Renal cortex interstitium (tissue), 11 donors: ENCODE measurements around the gene LIMCH1. TPM values are rescaled to one million over a fixed set of nuclear protein-coding genes. Genes with fewer than 3 reads are reported as not detected.
"Not testable (repeated sequence)": the region's sequence is repeated elsewhere in the genome, so short reads cannot be mapped to it uniquely, and the experiment has no call there.

Experiments
- DNase-seq, 11 donors: peaks; one replicate each; pipeline ENCODE4 v3.0.0-alpha.2; 2013; ENCODE audit warnings: low read depth in 9 of 11, low spot score in 4 of 11; ENCODE audit errors: extremely low read depth in 1 of 11
- polyA plus RNA-seq, 3 donors: library from polyadenylated mRNA; unstranded; fragments of 120-200 nt; gene quantifications; one replicate each; pipeline ENCODE4 v1.2.1, GENCODE V29; 2013; ENCODE audit not compliant: insufficient read length in 3 of 3

LIMCH1 gene
- polyA plus RNA-seq, 3 donors, result 92.8 to 110 (median 108) TPM

DNA sequence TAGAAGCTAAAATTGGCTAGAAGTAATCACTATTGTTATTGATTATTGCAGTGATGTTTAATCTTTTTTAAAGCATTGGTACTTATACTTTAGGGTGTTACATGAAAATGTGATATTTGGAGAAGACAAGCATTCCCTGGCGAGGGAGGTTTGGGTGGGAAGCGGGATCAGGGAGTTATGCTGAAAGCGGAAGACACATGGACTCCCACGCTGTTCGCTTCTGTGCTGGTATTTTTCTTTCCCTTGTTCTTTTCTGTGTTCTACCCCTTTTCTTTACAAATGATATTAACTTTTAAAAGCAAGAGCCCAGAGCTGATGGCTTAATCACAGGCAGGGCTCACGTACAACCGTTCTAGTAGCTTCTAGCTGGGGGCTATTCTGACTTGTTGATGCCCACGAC, 148.9 kb downstream of the LIMCH1 start:
- no peak for DNase-seq

DNA sequence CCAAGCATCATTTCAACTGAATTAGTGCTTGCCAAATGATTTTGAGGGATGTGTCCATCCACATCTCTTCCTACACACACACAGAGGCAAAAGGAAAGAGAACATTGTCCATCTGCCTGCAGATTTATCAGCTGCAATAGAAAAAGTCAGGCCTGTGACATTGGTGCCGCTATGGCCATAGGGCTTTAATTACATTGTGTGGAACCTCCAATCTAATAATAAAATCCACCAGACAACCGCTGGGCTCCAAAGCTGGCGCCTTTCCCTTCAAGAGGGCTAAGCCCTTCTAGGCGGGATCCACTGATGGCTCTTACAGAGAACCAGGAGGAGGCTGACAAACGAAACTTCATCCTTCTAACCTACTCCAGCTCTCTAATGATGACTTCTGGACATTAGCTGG, 150.0 kb downstream of the LIMCH1 start:
- no peak for DNase-seq

DNA sequence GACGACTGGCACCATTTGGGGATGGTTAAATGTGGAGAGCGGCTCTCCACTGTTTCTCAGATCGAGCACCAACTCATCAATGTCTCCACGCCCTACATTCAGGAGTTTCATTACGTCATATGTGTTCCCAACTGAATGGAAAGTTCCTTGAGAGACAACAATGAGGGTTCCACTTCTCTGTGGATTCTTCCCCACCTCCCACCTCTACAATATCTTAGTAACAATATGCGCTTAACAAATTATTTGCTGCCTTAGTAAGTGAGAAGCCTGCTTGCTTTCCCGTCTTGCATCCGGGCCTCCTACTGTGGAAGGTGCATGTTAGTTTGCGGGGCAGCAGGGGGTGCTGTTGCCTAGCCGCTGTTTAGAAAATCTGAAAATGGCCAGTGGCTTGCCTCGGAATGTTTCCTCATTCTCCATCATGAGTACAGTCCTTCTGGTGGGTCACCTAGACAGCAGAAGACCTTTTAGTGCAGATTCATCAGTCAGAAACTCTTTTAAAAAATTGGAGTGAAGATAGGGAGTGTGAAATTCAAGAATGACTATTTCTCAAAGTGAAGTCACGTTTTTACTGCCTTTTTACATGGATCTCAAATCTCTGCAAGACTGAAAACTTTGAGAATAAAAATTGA, 154.9 kb downstream of the LIMCH1 start:
- peak; percentile 13 to 53 (median 41) for DNase-seq

DNA sequence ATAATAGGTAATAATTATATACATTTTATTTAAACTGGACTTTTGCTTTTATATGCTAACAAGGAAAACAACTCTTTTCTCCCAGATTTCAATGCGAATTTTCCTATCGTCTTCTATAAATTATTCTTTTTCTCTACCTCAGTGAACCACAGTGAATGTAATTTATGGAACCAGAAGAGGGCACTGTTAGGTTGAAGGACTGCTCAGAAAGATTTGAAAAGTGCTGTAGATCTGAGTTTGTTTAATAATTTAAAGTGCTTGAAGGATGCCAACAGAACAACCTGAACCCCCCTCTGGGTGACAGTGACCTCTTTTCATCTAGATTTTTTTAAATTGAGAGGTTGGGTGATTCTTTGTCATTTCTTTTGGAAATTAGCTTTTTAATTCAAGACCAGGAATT, 155.7 kb downstream of the LIMCH1 start:
- peak in 6 of 11 donors; percentile 8 to 25 (median 18) for DNase-seq

DNA sequence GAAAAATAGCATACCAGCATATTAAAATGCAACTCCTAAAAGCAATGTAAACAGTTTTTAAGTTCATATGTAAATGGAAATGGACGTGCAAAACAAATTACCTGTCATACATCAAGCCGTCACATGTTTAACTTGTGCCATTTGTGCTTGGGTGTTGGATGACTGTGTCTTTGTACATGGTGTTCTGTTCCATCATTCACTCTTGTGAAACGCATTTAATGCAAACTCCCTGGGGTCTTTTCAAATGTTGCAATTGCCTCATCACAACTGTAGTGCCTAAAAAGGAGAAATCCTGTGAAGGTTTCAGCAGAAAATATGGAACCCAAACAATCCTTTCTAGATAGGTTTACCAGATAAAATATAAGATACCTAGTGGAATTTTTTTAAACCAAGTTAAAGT, 158.2 kb downstream of the LIMCH1 start:
- DNase-seq, result no peak

DNA sequence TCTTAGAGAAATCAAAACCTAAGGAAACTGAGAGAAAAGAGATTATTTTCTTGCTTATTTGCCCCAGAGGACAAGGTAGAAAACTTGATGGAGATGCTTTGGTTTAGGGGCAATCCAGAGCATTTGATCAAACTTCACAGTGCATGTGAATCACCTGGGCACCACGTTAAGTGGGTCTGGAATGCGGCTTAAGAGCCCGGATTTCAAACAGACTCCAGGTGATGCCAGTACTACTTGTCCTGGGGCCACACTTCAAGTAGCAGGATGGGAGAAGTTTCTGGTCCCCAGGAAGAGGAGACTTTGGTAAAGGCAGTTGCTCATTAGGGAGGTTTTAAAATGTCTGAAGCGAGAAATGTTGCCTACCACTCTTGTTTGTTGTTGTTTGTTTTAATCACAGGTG, 158.8 kb downstream of the LIMCH1 start:
- no peak for DNase-seq

DNA sequence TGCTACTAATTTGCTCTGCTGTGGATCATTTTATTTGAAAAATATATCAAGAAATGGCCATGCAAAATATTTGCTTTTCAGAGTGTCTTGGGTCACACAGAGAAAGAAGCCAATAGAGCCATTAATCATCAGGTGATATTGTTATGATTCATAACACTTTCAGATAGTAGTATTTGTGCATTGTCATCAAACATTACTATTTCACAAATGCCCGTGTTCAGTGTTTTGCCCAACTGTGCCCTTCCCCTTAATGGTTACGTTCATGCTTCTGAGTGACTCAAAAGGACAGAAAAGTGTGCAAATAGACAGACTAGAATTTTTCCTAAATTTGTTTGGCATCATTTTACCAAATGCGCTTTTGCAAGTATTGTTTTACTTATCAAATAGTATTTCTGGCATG, 164.0 kb downstream of the LIMCH1 start:
- no peak for DNase-seq

DNA sequence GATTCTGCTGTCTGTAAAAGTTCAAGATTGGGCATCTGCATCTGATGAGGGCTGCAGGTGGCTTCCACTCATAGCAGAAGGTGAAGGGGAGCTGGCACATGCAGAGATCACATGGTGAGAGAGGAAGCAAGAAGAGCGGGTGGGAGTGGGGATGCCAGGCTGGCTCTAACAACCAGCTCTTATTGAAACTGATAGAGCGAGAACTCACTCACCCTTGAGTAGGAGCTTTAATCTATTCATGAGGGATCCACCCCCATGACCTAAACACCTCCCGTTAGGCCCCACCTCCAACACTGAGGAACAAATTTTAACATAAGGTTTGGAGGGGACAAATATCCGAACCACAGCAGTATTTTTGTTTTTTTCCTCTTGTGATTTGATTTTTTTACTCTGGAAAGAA, 164.8 kb downstream of the LIMCH1 start:
- no peak for DNase-seq

DNA sequence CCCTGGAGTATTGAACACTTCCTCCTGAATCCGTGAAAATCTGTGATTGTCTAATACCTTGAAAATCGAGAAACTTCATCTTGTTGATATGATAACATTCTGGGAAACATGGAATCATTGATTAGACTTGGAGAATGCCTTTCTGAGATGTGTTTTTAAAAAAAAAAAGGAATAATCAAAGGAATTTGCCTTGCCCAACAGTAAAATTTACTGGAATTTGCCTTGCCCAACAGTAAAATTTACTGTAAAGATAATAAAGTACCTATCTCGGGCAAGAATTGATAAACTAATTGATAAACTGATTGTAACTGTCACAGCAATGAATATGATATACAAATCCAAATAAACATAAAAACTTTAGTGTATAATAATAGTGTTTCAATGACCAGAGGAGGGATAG, 165.8 kb downstream of the LIMCH1 start:
- no peak for DNase-seq

DNA sequence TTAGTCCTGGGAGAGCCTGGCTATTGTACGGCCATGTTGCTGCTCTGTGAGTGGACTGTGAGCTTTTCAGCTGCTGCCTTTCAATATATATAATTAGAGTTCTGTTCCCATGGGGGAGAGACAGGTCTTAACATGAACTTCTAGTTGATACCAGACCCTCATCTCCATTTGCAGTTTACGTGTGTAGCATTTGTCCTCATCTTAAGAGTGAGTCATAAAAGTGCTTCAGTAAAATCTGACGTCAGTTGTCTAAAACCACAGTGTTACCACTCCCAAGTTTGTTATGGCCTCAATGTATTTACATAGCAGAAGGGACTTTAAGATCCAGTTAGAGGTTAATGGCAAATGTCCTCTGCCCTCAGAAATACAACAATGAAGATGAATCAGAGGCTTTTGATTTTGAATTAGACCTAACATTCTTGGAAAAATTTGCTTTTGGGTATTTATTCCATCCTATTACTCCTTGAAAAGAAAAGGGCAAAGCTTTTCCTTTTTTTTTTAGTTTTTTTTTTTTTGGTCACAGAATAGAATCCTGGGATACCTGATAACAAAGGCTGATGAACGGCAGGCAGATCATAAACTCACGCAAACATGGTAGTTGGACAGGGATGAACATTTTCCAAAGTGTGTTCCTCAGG, 172.0 kb downstream of the LIMCH1 start:
- DNase-seq, result no peak

DNA sequence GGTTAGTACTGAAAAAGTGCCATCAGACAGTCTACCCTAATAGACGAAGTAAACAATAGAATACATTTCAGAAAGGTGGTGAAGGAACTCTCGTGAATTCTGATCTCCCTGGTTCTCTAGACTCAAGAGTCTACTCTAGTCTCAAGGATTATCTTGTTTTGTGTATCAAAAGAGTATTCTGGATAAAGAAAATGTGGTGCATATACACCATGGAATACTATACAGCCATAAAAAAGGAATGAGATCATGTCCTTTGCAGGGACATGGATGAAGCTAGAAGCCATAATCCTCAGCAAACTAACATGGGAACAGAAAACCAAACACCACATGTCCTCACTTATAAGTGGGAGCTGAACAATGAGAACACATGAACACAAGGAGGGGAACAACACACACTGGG, 173.7 kb downstream of the LIMCH1 start:
- not testable (repeated sequence) for DNase-seq

DNA sequence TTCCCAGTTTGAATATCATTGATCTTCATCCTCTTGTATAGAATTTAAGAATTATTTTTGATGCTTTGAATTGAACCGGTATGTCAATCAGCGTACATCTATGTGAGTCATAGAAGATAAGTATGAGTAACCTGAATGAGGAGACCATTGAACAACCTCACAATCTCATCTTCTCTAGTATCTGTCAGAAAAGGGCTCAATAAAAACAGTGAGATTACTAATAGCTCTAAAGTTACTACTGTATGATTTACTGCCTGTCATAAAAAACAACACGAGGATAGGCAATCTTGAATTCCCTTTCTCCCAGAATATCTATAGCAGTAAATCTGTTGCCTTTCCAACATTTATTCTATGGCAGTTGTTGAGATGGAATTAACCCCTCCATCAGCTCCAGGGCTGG, 174.5 kb downstream of the LIMCH1 start:
- DNase-seq, result no peak

DNA sequence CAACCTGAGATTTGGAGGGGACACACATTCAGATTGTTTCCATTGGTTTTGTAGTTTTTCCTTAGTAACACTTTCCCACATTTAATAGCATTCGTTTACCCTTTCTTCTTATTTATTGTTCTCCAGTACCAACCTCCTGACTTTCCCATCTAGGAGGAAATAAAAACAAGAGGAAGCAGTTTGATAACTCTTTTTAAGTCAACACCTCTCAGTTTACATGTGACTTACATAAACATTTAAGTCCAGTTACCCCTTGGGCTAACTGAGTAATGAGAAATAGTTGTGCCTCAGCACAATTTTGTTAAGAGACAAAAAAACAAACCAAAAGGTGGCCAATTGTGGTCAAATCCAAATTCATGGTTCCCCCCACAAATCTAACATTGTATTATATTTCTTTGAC, 175.8 kb downstream of the LIMCH1 start:
- DNase-seq, result no peak

DNA sequence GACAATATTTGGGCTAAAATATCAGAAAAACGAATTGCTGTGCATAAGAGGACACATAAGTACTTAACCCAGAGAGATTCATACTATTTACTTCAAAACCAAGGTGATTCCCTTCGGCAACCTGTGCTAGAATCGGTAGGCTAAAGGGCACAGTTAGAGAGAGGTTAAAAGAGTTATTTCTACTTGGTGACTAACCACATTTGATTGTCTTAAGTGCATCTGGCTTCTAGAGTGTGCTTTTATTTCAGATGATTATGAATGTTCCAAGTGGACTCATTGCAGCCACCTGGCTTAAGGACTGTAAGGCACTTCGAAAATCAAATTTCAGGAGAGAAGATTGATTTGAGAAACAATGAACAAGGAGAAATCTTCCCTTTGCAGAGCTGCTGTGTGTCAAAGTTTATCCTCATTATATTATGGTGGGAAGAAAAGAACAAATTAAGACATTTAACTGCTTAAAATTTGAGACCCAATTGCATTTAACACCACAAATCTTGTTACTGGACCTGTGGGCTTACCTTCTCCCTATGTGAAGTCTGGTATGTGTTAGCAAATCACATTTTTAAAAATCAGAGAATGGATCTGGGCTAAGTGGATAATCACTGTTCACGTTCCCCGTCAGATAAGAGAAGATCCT, 176.5 kb downstream of the LIMCH1 start:
- DNase-seq, result no peak

DNA sequence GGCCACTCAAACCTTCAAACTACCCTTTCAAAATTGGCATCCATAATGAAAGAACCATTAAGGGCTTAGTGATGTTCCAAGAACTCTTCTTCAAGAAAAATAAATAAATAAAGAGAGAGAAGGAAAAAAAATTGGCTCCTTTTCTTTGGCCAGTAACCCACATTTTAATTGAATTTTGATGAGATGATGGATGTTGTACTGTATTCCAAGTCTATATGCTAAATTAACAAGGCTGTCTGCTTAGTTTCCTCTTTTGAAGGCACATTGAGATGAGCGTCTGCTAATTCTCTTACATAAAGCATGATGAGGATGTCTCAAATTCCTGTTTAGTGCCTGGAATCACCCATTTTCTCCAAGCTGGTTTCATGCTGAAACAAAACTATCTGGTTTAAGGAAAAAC, 177.2 kb downstream of the LIMCH1 start:
- DNase-seq, result no peak

DNA sequence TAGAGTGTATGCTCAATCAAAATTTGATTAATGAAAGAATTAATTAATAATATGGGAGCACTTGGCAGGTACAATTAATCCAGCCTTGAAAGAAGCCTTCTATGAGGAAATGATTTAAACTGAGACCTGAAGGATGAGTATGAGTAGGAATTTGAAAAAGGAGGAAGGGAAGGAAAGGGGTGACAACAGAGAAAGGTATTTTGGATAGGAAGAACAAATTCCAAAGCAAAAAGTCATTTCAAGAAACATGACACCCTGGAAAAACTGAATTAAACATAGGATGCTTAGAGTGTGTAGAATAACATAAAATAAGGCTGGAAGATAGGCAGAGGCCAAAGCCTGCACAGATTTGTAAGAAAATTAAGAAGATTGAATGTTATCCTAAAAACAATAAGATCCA, 180.9 kb downstream of the LIMCH1 start:
- DNase-seq, result no peak

DNA sequence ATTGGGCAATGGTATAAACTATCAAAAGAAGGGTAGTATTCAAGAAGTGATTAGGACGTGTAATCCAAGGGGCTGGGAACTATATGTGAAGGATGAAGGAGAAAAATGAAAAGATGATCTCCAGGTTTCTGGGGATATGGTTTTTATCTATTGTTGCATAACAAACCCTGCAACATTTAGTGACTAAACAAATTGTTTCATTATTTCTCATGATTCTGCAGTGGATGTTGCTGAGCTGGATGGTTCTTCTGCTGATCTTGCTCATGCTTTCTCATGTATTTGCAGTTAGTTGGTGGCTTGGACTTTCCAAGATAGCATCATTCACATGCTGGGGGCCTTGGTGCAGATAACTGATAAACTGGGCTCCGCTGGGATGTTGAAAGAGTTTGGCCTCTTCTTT, 181.5 kb downstream of the LIMCH1 start:
- DNase-seq, result no peak

DNA sequence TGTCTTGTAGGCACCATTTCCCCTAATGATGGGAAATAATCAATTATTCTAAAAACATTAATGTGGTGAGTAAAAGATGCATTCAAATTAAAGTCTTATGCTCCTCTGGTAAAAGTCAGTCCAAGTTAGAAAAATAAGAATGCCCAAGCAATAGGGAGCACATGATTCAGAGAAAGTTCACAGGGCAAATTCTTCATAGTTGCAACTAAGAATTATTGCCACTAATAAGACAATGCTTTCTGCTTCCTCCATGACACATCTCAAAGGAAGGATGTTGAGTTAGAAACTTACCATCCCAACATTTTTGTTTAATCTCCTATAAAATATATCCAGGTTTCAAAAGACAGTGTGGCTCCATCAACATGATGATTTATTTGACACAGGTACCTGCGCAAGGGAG, 184.2 kb downstream of the LIMCH1 start:
- no peak for DNase-seq

DNA sequence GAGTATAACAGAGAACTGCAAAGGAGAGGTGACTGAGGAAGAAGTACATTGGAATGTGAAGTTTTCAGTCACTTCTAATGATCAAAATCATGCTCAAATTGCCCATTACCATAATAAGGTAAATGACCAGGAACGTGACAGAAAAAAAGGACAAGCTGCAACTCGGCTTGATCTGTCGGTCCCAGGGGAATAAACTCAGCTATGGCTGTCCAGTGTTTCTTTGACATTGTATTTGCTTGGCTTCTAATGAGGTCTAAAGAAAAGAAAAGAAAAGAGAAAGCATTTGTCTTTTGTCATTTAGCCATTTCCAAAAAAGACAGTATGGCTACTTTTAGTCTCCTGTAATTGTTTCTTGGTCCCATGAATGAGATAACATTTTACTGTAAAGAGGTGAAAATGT, 185.3 kb downstream of the LIMCH1 start:
- DNase-seq, result no peak

DNA sequence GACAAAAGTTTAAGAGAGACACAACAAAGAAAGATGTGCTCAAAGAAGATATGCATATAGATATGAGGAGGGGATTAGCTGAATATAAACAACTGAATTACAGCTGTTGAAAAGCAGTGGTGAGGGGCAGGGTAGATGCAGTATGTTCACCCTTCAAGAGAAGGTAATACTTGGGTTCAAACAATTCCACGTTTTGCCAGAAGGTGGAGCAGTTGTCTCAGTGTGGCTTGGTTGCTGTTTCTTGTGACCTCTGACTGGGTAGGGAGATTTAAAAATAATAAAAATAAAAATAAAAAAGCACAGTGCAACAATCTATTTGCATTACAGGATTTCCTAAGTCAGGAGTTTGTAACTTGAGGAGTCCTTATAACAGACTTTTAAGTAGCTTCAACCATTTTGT, 187.3 kb downstream of the LIMCH1 start:
- DNase-seq, result no peak
